ENCODE measurements around the gene ITGAE. TPM values are rescaled to one million over a fixed set of nuclear protein-coding genes. Genes with fewer than 3 reads are reported as not detected.

Gene ITGAE
- total RNA-seq, 4 donors from 2014 or later, result 19.8 to 48.3 (median 30.8) TPM

GRCh38 chr17:3730881-3731429 lies 70.0 kb downstream of the ITGAE start:
- TF ChIP-seq, protein P1, sequence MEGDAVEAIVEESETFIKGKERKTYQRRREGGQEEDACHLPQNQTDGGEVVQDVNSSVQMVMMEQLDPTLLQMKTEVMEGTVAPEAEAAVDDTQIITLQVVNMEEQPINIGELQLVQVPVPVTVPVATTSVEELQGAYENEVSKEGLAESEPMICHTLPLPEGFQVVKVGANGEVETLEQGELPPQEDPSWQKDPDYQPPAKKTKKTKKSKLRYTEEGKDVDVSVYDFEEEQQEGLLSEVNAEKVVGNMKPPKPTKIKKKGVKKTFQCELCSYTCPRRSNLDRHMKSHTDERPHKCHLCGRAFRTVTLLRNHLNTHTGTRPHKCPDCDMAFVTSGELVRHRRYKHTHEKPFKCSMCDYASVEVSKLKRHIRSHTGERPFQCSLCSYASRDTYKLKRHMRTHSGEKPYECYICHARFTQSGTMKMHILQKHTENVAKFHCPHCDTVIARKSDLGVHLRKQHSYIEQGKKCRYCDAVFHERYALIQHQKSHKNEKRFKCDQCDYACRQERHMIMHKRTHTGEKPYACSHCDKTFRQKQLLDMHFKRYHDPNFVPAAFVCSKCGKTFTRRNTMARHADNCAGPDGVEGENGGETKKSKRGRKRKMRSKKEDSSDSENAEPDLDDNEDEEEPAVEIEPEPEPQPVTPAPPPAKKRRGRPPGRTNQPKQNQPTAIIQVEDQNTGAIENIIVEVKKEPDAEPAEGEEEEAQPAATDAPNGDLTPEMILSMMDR (IDR thresholded peaks at IDR 0.05; ENCODE audit: low read depth), result no peak

DNA sequence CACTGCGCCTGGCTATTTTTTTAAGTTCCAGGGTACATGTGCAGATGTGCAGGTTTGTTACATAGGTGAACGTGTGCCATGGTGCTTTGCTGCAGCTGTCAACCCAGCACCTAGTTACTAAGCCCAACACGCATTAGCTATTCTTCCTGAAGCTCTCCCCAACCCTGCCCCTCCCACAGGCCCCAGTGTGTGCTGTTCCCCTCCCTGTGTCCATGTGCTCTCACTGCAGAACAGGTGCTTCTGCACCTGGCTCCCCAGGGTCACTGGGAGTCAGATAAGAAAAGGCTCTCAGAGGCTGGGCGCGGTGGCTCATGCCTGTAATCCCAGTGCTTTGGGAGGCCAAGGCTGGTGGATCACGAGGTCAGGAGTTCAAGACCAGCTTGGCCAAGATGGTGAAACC lies 71.1 kb downstream of the ITGAE start:
- TF ChIP-seq, protein P1 (IDR thresholded peaks at IDR 0.05; ENCODE audit: low read depth), result no peak

- TF ChIP-seq, protein P1 (IDR thresholded peaks at IDR 0.05; ENCODE audit: low read depth), result no peak
Measured at GRCh38 chr17:3727041-3727440, 73.9 kb downstream of the ITGAE start.

GRCh38 chr17:3724378-3725077 lies 76.5 kb downstream of the ITGAE start:
- TF ChIP-seq, protein P1 (IDR thresholded peaks at IDR 0.05; ENCODE audit: low read depth), result no peak

DNA sequence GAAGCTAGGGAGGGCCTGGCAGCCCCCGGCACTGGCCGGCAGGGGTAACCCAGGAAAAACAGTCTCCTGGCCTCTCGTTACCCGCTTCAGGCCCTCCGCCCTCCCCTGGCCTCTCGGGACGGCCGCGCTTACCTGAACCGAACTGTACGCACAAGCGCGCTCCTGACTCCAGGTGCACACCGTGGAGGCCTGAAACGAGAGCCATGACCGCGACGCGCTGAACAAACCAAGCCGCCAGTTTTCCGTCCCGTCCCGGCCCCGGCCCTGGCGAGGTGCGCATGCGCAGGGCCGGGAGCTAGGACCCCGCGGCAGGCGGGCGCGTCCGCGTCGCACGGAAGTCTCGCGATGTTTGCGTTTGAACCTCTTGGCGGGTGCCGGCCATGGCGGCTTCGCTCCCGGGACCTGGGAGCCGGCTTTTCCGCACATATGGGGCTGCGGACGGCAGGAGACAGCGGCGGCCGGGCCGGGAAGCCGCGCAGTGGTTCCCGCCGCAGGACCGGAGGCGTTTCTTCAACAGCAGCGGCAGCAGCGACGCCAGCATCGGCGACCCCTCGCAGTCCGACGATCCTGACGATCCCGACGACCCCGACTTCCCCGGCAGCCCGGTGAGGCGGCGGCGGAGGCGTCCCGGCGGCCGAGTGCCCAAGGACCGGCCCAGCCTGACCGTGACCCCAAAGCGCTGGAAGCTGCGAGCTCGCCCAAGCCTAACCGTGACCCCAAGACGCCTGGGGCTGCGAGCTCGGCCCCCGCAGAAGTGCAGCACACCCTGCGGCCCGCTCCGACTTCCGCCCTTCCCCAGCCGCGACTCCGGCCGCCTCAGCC lies 77.2 kb downstream of the ITGAE start, which contains the start of gene HASPIN:
Gene HASPIN (plus strand): TSS at position 348 of the 822 bp plus-strand sequence. CDS start 33 bp downstream, at position 381.
- TF ChIP-seq, protein P1 (IDR thresholded peaks at IDR 0.05; ENCODE audit: low read depth), result no peak

DNA sequence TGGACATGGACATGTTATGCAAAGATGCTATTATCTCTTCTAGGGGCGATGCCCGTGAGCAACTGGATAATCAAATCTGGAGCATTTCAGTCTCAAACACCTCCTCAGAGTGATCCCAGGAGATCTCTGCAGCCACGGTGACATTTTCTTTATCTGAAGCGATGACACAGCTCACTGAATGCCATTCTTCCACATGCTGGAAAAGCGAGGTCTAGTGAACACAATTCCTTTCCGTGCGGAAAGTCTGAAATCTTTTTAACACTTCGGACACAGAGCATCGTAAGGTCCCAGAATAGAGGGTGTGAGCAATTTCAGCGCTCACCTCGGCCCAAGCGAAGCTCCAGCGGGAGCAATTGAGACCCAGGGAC lies 77.8 kb downstream of the ITGAE start:
- TF ChIP-seq, protein P1 (IDR thresholded peaks at IDR 0.05; ENCODE audit: low read depth), result no peak

- TF ChIP-seq, protein P1 (IDR thresholded peaks at IDR 0.05; ENCODE audit: low read depth), result no peak
Measured at GRCh38 chr17:3722716-3723115, 78.3 kb downstream of the ITGAE start.

Data from subcutaneous adipose tissue (tissue), 4 donors.